ENCODE measurements around the gene MPV17. TPM values are rescaled to one million over a fixed set of nuclear protein-coding genes. Genes with fewer than 3 reads are reported as not detected.

MPV17 gene
- total and polyA plus RNA-seq, 2 of the 13 experiments (the other 11 are each of a cell fraction or from before 2014, with no cell fraction given): 48.9 to 129 TPM

GRCh38 chr2:27322301-27322765 lies 564 bp downstream of the MPV17 start (continued):
- TF ChIP-seq HDAC2 (CRISPR knock-in tag; IDR thresholded peaks at IDR 0.05): no peak
- TF ChIP-seq SMARCE1 (IDR thresholded peaks at IDR 0.05; ENCODE audit: borderline replicate concordance): no peak
- TF ChIP-seq, protein P1, sequence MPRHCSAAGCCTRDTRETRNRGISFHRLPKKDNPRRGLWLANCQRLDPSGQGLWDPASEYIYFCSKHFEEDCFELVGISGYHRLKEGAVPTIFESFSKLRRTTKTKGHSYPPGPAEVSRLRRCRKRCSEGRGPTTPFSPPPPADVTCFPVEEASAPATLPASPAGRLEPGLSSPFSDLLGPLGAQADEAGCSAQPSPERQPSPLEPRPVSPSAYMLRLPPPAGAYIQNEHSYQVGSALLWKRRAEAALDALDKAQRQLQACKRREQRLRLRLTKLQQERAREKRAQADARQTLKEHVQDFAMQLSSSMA (CRISPR knock-in tag; IDR thresholded peaks at IDR 0.05): 0 out of 2 replicates have a peak, but pooled peaks have one; percentile 53
- TF ChIP-seq TBX2 (CRISPR knock-in tag; IDR thresholded peaks at IDR 0.05; ENCODE audit: borderline replicate concordance): no peak
- no peak for TF ChIP-seq KDM6A (CRISPR knock-in tag; IDR thresholded peaks at IDR 0.05; ENCODE audit: low read depth)
- TF ChIP-seq TIGD3 (CRISPR knock-in tag; IDR thresholded peaks at IDR 0.05; ENCODE audit: borderline replicate concordance): no peak
- peak; percentile 26 for TF ChIP-seq MED8 (CRISPR knock-in tag; IDR thresholded peaks at IDR 0.05; ENCODE audit: insufficient replicate concordance)
- no peak for TF ChIP-seq MXD3 (CRISPR knock-in tag; IDR thresholded peaks at IDR 0.05)
- no peak for TF ChIP-seq ZNF703 (CRISPR knock-in tag; IDR thresholded peaks at IDR 0.05; ENCODE audit: borderline replicate concordance)
- TF ChIP-seq NONO (IDR thresholded peaks at IDR 0.05): no peak
- TF ChIP-seq NONO (CRISPR knock-in tag; conservative IDR thresholded peaks at IDR 0.05): no peak
- TF ChIP-seq GATA4 (IDR thresholded peaks at IDR 0.05; ENCODE audit: borderline replicate concordance, low read depth): no peak
- TF ChIP-seq TEAD2 (CRISPR knock-in tag; IDR thresholded peaks at IDR 0.05): no peak
- TF ChIP-seq ZNF496 (CRISPR knock-in tag; IDR thresholded peaks at IDR 0.05; ENCODE audit: insufficient replicate concordance): no peak
- no peak for TF ChIP-seq ZNF460 (CRISPR knock-in tag; IDR thresholded peaks at IDR 0.05; ENCODE audit: borderline replicate concordance)
- TF ChIP-seq FOXC1 (CRISPR knock-in tag; IDR thresholded peaks at IDR 0.05; ENCODE audit: borderline replicate concordance): no peak
- no peak for TF ChIP-seq HMG20B (CRISPR knock-in tag; conservative IDR thresholded peaks at IDR 0.05)
- TF ChIP-seq CBX1 (IDR thresholded peaks at IDR 0.05; ENCODE audit: low read depth): no peak
- no peak for TF ChIP-seq ZNF567 (CRISPR knock-in tag; IDR thresholded peaks at IDR 0.05; ENCODE audit: borderline replicate concordance)
- TF ChIP-seq ZNF207 (IDR thresholded peaks at IDR 0.05; ENCODE audit: borderline replicate concordance): no peak
- TF ChIP-seq ZEB1 (IDR thresholded peaks at IDR 0.05; ENCODE audit: insufficient replicate concordance, low read depth): no peak
- no peak for TF ChIP-seq CREBL2 (CRISPR knock-in tag; IDR thresholded peaks at IDR 0.05; ENCODE audit: borderline replicate concordance)
- 0 out of 2 replicates have a peak, but pooled peaks have one; percentile 14 for TF ChIP-seq SAFB2 (CRISPR knock-in tag; IDR thresholded peaks at IDR 0.05; ENCODE audit: borderline replicate concordance, low read depth)
- no peak for TF ChIP-seq ZNF574 (CRISPR knock-in tag; IDR thresholded peaks at IDR 0.05)
- no peak for TF ChIP-seq SNAPC2 (CRISPR knock-in tag; IDR thresholded peaks at IDR 0.05)

Data from HepG2 (cell line).